Measurements from ENCODE around the gene SLC4A5. TPM values are rescaled to one million over a fixed set of nuclear protein-coding genes. Genes with fewer than 3 reads are reported as not detected.

Gene SLC4A5
- total RNA-seq, 1 donor: under 0.01 TPM

GRCh38 chr2:74181739-74182138 lies 161.5 kb downstream of the SLC4A5 start:
- peak; percentile 24 for DNase-seq (ENCODE audit: low read depth)
- no peak overlapping the region for H3K4me3 ChIP-seq (ENCODE audit: low read depth, low read length)
- no peak for TF ChIP-seq CTCF (IDR thresholded peaks at IDR 0.05; ENCODE audit: insufficient read depth, low read depth, low read length)

GRCh38 chr2:74179063-74179865 lies 164.0 kb downstream of the SLC4A5 start:
- peak overlapping the region; percentile 86 for H3K4me3 ChIP-seq (ENCODE audit: low read depth, low read length)
- TF ChIP-seq CTCF (IDR thresholded peaks at IDR 0.05; ENCODE audit: insufficient read depth, low read depth, low read length): peak; percentile 27
- no peak for DNase-seq (ENCODE audit: low read depth)

GRCh38 chr2:74178211-74179062 lies 164.8 kb downstream of the SLC4A5 start, which contains the start of gene MOB1A:
Gene MOB1A, minus strand, starts transcription at chr2:74178879. Its CDS starts 205 bp downstream, at chr2:74178674.
- H3K4me3 ChIP-seq (ENCODE audit: low read depth, low read length): peak within 1 kb of the TSS; percentile 86
- TF ChIP-seq CTCF (IDR thresholded peaks at IDR 0.05; ENCODE audit: insufficient read depth, low read depth, low read length): no peak
- peak; percentile 99 for DNase-seq (ENCODE audit: low read depth)

GRCh38 chr2:74177696-74178095 lies 165.5 kb downstream of the SLC4A5 start:
- DNase-seq (ENCODE audit: low read depth): no peak
- TF ChIP-seq CTCF (IDR thresholded peaks at IDR 0.05; ENCODE audit: insufficient read depth, low read depth, low read length): no peak
- peak overlapping the region; percentile 86 for H3K4me3 ChIP-seq (ENCODE audit: low read depth, low read length)

- no peak overlapping the region for H3K4me3 ChIP-seq (ENCODE audit: low read depth, low read length)
- TF ChIP-seq CTCF (IDR thresholded peaks at IDR 0.05; ENCODE audit: insufficient read depth, low read depth, low read length): no peak
- DNase-seq (ENCODE audit: low read depth): no peak
Measured at GRCh38 chr2:74174909-74175308, 168.3 kb downstream of the SLC4A5 start.

- no peak overlapping the region for H3K4me3 ChIP-seq (ENCODE audit: low read depth, low read length)
- no peak for DNase-seq (ENCODE audit: low read depth)
- no peak for TF ChIP-seq CTCF (IDR thresholded peaks at IDR 0.05; ENCODE audit: insufficient read depth, low read depth, low read length)
Measured at GRCh38 chr2:74168739-74169138, 174.5 kb downstream of the SLC4A5 start.

Small RNA genes within 50 kb of the gene (small RNA-seq; reads per million reads assigned to genes)
- not detected for gene RNU6-542P
- not detected for gene TAF13P2

Other genes starting within 250 kb of the SLC4A5 start
- 41.2 and 50.1 TPM in 2 replicates for gene BOLA3, start 195.5 kb downstream of the SLC4A5 start, total RNA-seq
- 102 and 155 TPM in 2 replicates for gene MOB1A, start 164.5 kb downstream of the SLC4A5 start, total RNA-seq
- 174 and 177 TPM in 2 replicates for gene MTHFD2, start 144.8 kb downstream of the SLC4A5 start, total RNA-seq
- gene DCTN1, start 36.9 kb upstream of the SLC4A5 start, total RNA-seq: 136 and 153 TPM in 2 replicates
- 0.86 and 1.3 TPM in 2 replicates for gene C2orf81, start 78.2 kb upstream of the SLC4A5 start, total RNA-seq
- 28.9 and 43.8 TPM in 2 replicates for gene WDR54, start 78.3 kb upstream of the SLC4A5 start, total RNA-seq
- 17.4 and 18.1 TPM in 2 replicates for gene RTKN, start 98.5 kb upstream of the SLC4A5 start, total RNA-seq
- 10.0 and 11.7 TPM in 2 replicates for gene INO80B, start 111.7 kb upstream of the SLC4A5 start, total RNA-seq
- gene WBP1, start 115.0 kb upstream of the SLC4A5 start, total RNA-seq: 45.4 and 50.5 TPM in 2 replicates
- gene MOGS, start 122.0 kb upstream of the SLC4A5 start, total RNA-seq: 52.2 and 62.2 TPM in 2 replicates
- 21.2 and 23.5 TPM in 2 replicates for gene MRPL53, start 129.3 kb upstream of the SLC4A5 start, total RNA-seq
- 27.2 and 29.6 TPM in 2 replicates for gene CCDC142, start 139.6 kb upstream of the SLC4A5 start, total RNA-seq
- gene TTC31, start 139.7 kb upstream of the SLC4A5 start, total RNA-seq: 8.6 and 14.8 TPM in 2 replicates
- 1.3 and 2.9 TPM in 2 replicates for gene LBX2, start 156.2 kb upstream of the SLC4A5 start, total RNA-seq
- gene PCGF1, start 164.3 kb upstream of the SLC4A5 start, total RNA-seq: 21.6 and 23.7 TPM in 2 replicates
- not detected in 2 replicates for gene TLX2, start 171.0 kb upstream of the SLC4A5 start, total RNA-seq
- not detected in 2 replicates for gene DQX1, start 182.8 kb upstream of the SLC4A5 start, total RNA-seq
- gene AUP1, start 186.3 kb upstream of the SLC4A5 start, total RNA-seq: 60.2 and 68.2 TPM in 2 replicates
- 36.7 and 40.2 TPM in 2 replicates for gene HTRA2, start 186.5 kb upstream of the SLC4A5 start, total RNA-seq
- gene LOXL3, start 210.5 kb upstream of the SLC4A5 start, total RNA-seq: 9.9 and 10.6 TPM in 2 replicates
- gene DOK1, start 211.3 kb upstream of the SLC4A5 start, total RNA-seq: 9.9 and 20.0 TPM in 2 replicates